Central memory CD4-positive, alpha-beta T cell (primary cell): Measurements from ENCODE around the gene ING2.

ENCODE experiments used
- DNase-seq: peaks from one replicate; pipeline ENCODE4 v3.0.0; 2022

The ING2 gene

GRCh38 chr4:183499801-183500200, 5.1 kb upstream of the ING2 start:
- no peak for DNase-seq

GRCh38 chr4:183503497-183504063, 1.3 kb upstream of the ING2 start:
- no peak for DNase-seq

GRCh38 chr4:183504064-183504929, 561 bp upstream of the ING2 start:
- DNase-seq: peak; percentile 99

GRCh38 chr4:183505611-183506388, 942 bp downstream of the ING2 start:
- peak; percentile 86 for DNase-seq

- no peak for DNase-seq
Measured at GRCh38 chr4:183506389-183506735, 1.5 kb downstream of the ING2 start.

- no peak for DNase-seq
Measured at GRCh38 chr4:183507925-183508696, 3.3 kb downstream of the ING2 start.

GRCh38 chr4:183508697-183509335, 4.0 kb downstream of the ING2 start:
- DNase-seq: no peak

GRCh38 chr4:183515411-183515810, 10.6 kb downstream of the ING2 start:
- DNase-seq: no peak

GRCh38 chr4:183517194-183517593, 12.3 kb downstream of the ING2 start:
- DNase-seq: no peak

GRCh38 chr4:183517781-183518180, 12.9 kb downstream of the ING2 start:
- no peak for DNase-seq

- DNase-seq: no peak
Measured at GRCh38 chr4:183522821-183523220, 18.0 kb downstream of the ING2 start.

GRCh38 chr4:183527326-183527725, 22.5 kb downstream of the ING2 start:
- DNase-seq: no peak

GRCh38 chr4:183532821-183533220, 28.0 kb downstream of the ING2 start:
- no peak for DNase-seq

GRCh38 chr4:183533698-183534097, 28.8 kb downstream of the ING2 start:
- DNase-seq: no peak

GRCh38 chr4:183540410-183541009, 35.7 kb downstream of the ING2 start:
- DNase-seq: no peak

- no peak for DNase-seq
Measured at GRCh38 chr4:183541010-183541751, 36.3 kb downstream of the ING2 start.

GRCh38 chr4:183541752-183542040, 36.8 kb downstream of the ING2 start:
- DNase-seq: no peak

GRCh38 chr4:183543435-183543834, 38.6 kb downstream of the ING2 start:
- no peak for DNase-seq

- DNase-seq: no peak
Measured at GRCh38 chr4:183544109-183544508, 39.3 kb downstream of the ING2 start.

GRCh38 chr4:183546376-183546775, 41.5 kb downstream of the ING2 start:
- DNase-seq: no peak

- DNase-seq: no peak
Measured at GRCh38 chr4:183548306-183548705, 43.4 kb downstream of the ING2 start.
